ENCODE results near the gene LHX4. TPM values are rescaled to one million over a fixed set of nuclear protein-coding genes. Genes with fewer than 3 reads are reported as not detected.

Gene LHX4
- total and polyA plus RNA-seq, 2 experiments from 2014 or later = 0.30 TPM; not detected in 1

GRCh38 chr1:180310095-180310494 is 80.0 kb downstream of the LHX4 start:
- DNase-seq = peak; percentile 46
- H3F3A ChIP-seq (ENCODE audit: insufficient read depth) = peaks cover 37% of the 10 kb centered on the region
- WGBS, 2 experiments (ENCODE audit: low coverage in 1 of 2, low lambda C conversion rate in 2 of 2, missing lambda C conversion rate in 2 of 2) = 85 to 88% methylated on average over 3 of the region's 3 CpGs

GRCh38 chr1:180311011-180311730 is 81.1 kb downstream of the LHX4 start:
- Histone ChIP-seq H3K9me2 (ENCODE audit: insufficient read depth) (no peaks in the 10 kb centered on the region), H3K4me1 (ENCODE audit: insufficient read depth) (peaks cover 31% of the 10 kb centered on the region), H4K20me1 (ENCODE audit: insufficient read depth) (no peaks in the 10 kb centered on the region), H3K79me2 (ENCODE audit: insufficient read depth) (no peaks in the 10 kb centered on the region), H2AFZ (no peak overlapping the region), H3K9me3 (ENCODE audit: low read depth) (no peaks in the 10 kb centered on the region), H3K27me3 (replicated peaks; ENCODE audit: insufficient read depth) (no peaks in the 10 kb centered on the region), H3K36me3 (ENCODE audit: low read depth) (no peaks in the 10 kb centered on the region; the same call in 1 of the 2 replicates), H3F3A (ENCODE audit: insufficient read depth) (peaks cover 37% of the 10 kb centered on the region), H3K4me3 (no peak overlapping the region; the same call in 1 of the 2 replicates), H3K27ac (peak overlapping the region; percentile 15), H3K9ac (no peak overlapping the region), H3K4me2 (ENCODE audit: unreplicated experiment) (peak overlapping the region; percentile 13)
- WGBS, 2 experiments (ENCODE audit: low coverage in 1 of 2, low lambda C conversion rate in 2 of 2, missing lambda C conversion rate in 2 of 2) = 14 to 19% methylated on average over 4 of the region's 4 CpGs
- TF ChIP-seq EZH2phosphoT487 (IDR thresholded peaks at IDR 0.05; ENCODE audit: insufficient read depth, low read depth) (no peak), EZH2 (IDR thresholded peaks at IDR 0.05; ENCODE audit: insufficient read depth, poor library complexity, severe bottlenecking) (no peak)
- peak; percentile 62 for DNase-seq
- in situ Hi-C loops (cut with MboI) = no loop called here

More at GRCh38 chr1:180310095-180310494, 80.0 kb downstream of the LHX4 start:
- Histone ChIP-seq H3K27ac (peak overlapping the region; percentile 73), H4K20me1 (ENCODE audit: insufficient read depth) (no peaks in the 10 kb centered on the region), H3K36me3 (ENCODE audit: low read depth) (no peaks in the 10 kb centered on the region; the same call in 1 of the 2 replicates), H3K27me3 (replicated peaks; ENCODE audit: insufficient read depth) (no peaks in the 10 kb centered on the region), H3K4me3 (no peak overlapping the region), H3K9me3 (ENCODE audit: low read depth) (no peaks in the 10 kb centered on the region), H3K4me2 (ENCODE audit: unreplicated experiment) (no peak overlapping the region), H2AFZ (no peak overlapping the region), H3K79me2 (ENCODE audit: insufficient read depth) (no peaks in the 10 kb centered on the region), H3K9me2 (ENCODE audit: insufficient read depth) (no peaks in the 10 kb centered on the region), H3K4me1 (ENCODE audit: insufficient read depth) (peaks cover 31% of the 10 kb centered on the region), H3K9ac (no peak overlapping the region)
- no peak for TF ChIP-seq EZH2phosphoT487 (IDR thresholded peaks at IDR 0.05; ENCODE audit: insufficient read depth, low read depth)
- in situ Hi-C loops (cut with MboI) = no loop called here

GRCh38 chr1:180312926-180313325 is 82.9 kb downstream of the LHX4 start:
- TF ChIP-seq EZH2phosphoT487 (IDR thresholded peaks at IDR 0.05; ENCODE audit: insufficient read depth, low read depth) (no peak), EZH2 (IDR thresholded peaks at IDR 0.05; ENCODE audit: insufficient read depth, poor library complexity, severe bottlenecking) (no peak)
- Histone ChIP-seq H4K20me1 (ENCODE audit: insufficient read depth) (no peaks in the 10 kb centered on the region), H3K4me3 (no peak overlapping the region), H2AFZ (no peak overlapping the region), H3K27ac (no peak overlapping the region), H3K9me3 (ENCODE audit: low read depth) (no peaks in the 10 kb centered on the region), H3K9ac (no peak overlapping the region), H3K9me2 (ENCODE audit: insufficient read depth) (no peaks in the 10 kb centered on the region), H3K4me1 (ENCODE audit: insufficient read depth) (peaks cover 31% of the 10 kb centered on the region), H3K4me2 (ENCODE audit: unreplicated experiment) (no peak overlapping the region), H3F3A (ENCODE audit: insufficient read depth) (peaks cover 37% of the 10 kb centered on the region), H3K79me2 (ENCODE audit: insufficient read depth) (no peaks in the 10 kb centered on the region), H3K36me3 (ENCODE audit: low read depth) (no peaks in the 10 kb centered on the region; the same call in 1 of the 2 replicates), H3K27me3 (replicated peaks; ENCODE audit: insufficient read depth) (no peaks in the 10 kb centered on the region)
- 79% methylated on average over 2 of the region's 2 CpGs for WGBS, 2 experiments (ENCODE audit: low coverage in 1 of 2, low lambda C conversion rate in 2 of 2, missing lambda C conversion rate in 2 of 2)
- in situ Hi-C loops (cut with MboI) = no loop called here
- peak; percentile 31 for DNase-seq

DNA sequence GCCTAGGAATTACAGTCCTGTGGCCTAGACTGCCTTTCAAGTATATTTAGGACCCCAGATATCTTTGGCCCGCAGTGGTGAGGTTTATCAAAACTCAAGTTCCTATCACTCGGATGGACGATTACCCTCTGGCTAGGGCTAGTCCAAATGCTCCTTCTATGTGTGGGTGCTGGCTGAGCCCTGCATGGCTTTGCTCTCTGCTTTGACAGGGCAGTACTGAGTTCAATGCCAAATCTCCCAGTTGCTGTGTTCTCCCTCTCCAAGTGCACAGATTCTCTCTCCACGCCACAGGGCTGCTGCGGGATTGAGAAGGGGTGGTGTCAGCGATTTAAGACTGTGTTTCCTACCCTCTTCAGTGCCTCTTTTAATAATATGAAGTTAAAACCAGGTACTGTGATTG is 97.0 kb downstream of the LHX4 start:
- TF ChIP-seq EZH2 (IDR thresholded peaks at IDR 0.05; ENCODE audit: insufficient read depth, poor library complexity, severe bottlenecking) (no peak), EZH2phosphoT487 (IDR thresholded peaks at IDR 0.05; ENCODE audit: insufficient read depth, low read depth) (no peak)
- no peak for DNase-seq
- Histone ChIP-seq H2AFZ (no peak overlapping the region), H3K27ac (no peak overlapping the region), H3K4me2 (ENCODE audit: unreplicated experiment) (no peak overlapping the region), H3K4me1 (ENCODE audit: insufficient read depth) (no peaks in the 10 kb centered on the region), H3K9ac (no peak overlapping the region), H3K9me3 (ENCODE audit: low read depth) (no peaks in the 10 kb centered on the region), H3K4me3 (no peak overlapping the region), H3K27me3 (replicated peaks; ENCODE audit: insufficient read depth) (no peaks in the 10 kb centered on the region), H4K20me1 (ENCODE audit: insufficient read depth) (no peaks in the 10 kb centered on the region), H3F3A (ENCODE audit: insufficient read depth) (no peaks in the 10 kb centered on the region), H3K79me2 (ENCODE audit: insufficient read depth) (peaks cover 11% of the 10 kb centered on the region), H3K9me2 (ENCODE audit: insufficient read depth) (no peaks in the 10 kb centered on the region), H3K36me3 (ENCODE audit: low read depth) (no peaks in the 10 kb centered on the region)
- in situ Hi-C loops (cut with MboI) = no loop called here
- 98 to 100% methylated on average over 6 of the region's 6 CpGs for WGBS, 2 experiments (ENCODE audit: low coverage in 1 of 2, low lambda C conversion rate in 2 of 2, missing lambda C conversion rate in 2 of 2)

Other genes starting within 250 kb of the LHX4 start
- 519 and 540 TPM in 2 replicates for gene QSOX1, start 75.4 kb upstream of the LHX4 start, total RNA-seq (2014; rRNA removed; shearing (Covaris generic))
- gene QSOX1, start 75.4 kb upstream of the LHX4 start, polyA plus RNA-seq (2016; fragmentation: Nextera tagmentation; extraction: Ambion mirVana) = 270 and 274 TPM in 2 replicates